Thymus (tissue), 11 donors: Measurements from ENCODE around the gene KCTD2. TPM values are rescaled to one million over a fixed set of nuclear protein-coding genes. Genes with fewer than 3 reads are reported as not detected.
"Not testable (repeated sequence)": the region's sequence is repeated elsewhere in the genome, so short reads cannot be mapped to it uniquely, and the experiment has no call there.

Experiments
- DNase-seq, 9 donors: peaks; one replicate each; pipeline ENCODE4 v3.0.0-alpha.2; 2013; ENCODE audit warnings: low spot score in 9 of 9, low read depth in 6 of 9, missing footprints in 1 of 9
- H3K27ac ChIP-seq, 2 donors: one replicate each; pipeline ENCODE4 v1.5.1; 2013; ENCODE audit warnings: control low read depth in 1 of 2, low read depth in 1 of 2, low read length in 1 of 2, mild to moderate bottlenecking in 1 of 2, moderate library complexity in 1 of 2
- H3K27me3 ChIP-seq, 2 donors: one replicate each; pipeline ENCODE4 v1.5.1; 2013; ENCODE audit warnings: low read length in 1 of 2; ENCODE audit not compliant: control insufficient read depth in 2 of 2, insufficient read depth in 1 of 2
- H3K36me3 ChIP-seq, 2 donors: one replicate each; pipeline ENCODE4 v1.5.1; 2013; ENCODE audit warnings: low read length in 1 of 2, mild to moderate bottlenecking in 1 of 2, moderate library complexity in 1 of 2; ENCODE audit not compliant: control insufficient read depth in 2 of 2, insufficient read depth in 2 of 2
- H3K4me1 ChIP-seq, 2 donors: one replicate each; pipeline ENCODE4 v1.5.1; 2013; ENCODE audit warnings: low read length in 2 of 2; ENCODE audit not compliant: control insufficient read depth in 2 of 2, insufficient read depth in 2 of 2
- H3K4me3 ChIP-seq, 2 donors: one replicate each; pipeline ENCODE4 v1.5.1; 2013; ENCODE audit warnings: low read length in 2 of 2, control low read depth in 1 of 2, mild to moderate bottlenecking in 1 of 2
- H3K9me3 ChIP-seq, 2 donors: one replicate each; pipeline ENCODE4 v1.5.1; 2013; ENCODE audit warnings: low read length in 1 of 2, mild to moderate bottlenecking in 1 of 2; ENCODE audit not compliant: control insufficient read depth in 2 of 2, insufficient read depth in 1 of 2
- WGBS: extraction: QIAGEN DNeasy Blood & Tissue Kit; methylation state at CpG from one replicate; pipeline ENCODE4 v1.1.7; 2013; 5-methylcytosine and 5-hydroxymethylcytosine counted together
- polyA plus RNA-seq: library from polyadenylated mRNA; stranded (reverse); fragments of 200-250 nt; gene quantifications from one replicate; pipeline ENCODE4 v1.2.3, GENCODE V29; 2013
- total RNA-seq: library from RNA; stranded (reverse); fragments of 120-200 nt; gene quantifications from one replicate; pipeline ENCODE4 v1.2.4, GENCODE V29; 2013
- donor health status: healthy.

Gene KCTD2
- total and polyA plus RNA-seq, 2 donors, result 10.0 to 20.4 TPM

- Histone ChIP-seq H3K27ac (no peak overlapping the region), H3K9me3 (no peaks in the 10 kb centered on the region), H3K27me3 (no peaks in the 10 kb centered on the region), H3K4me3 (no peak overlapping the region), H3K4me1 (peaks cover 2 to 19% of the 10 kb centered on the region in 2 donors), H3K36me3 (peaks cover 42 to 50% of the 10 kb centered on the region in 2 donors)
- 98% methylated on average over 18 of the region's 18 CpGs for WGBS
- no peak for DNase-seq
Measured at GRCh38 chr17:75064867-75065561, 18.0 kb downstream of the KCTD2 start.

- Histone ChIP-seq H3K27me3 (no peaks in the 10 kb centered on the region), H3K9me3 (no peaks in the 10 kb centered on the region), H3K4me1 (peaks cover 2 to 19% of the 10 kb centered on the region in 2 donors), H3K27ac (no peak overlapping the region), H3K36me3 (peaks cover 37 to 44% of the 10 kb centered on the region in 2 donors), H3K4me3 (no peak overlapping the region)
- 71% methylated on average over 6 of the region's 6 CpGs for WGBS
- DNase-seq, result no peak
Measured at GRCh38 chr17:75065562-75066151, 18.6 kb downstream of the KCTD2 start.

GRCh38 chr17:75067856-75068255 is 20.8 kb downstream of the KCTD2 start:
- peak in 2 of 9 donors; percentile 49 to 73 for DNase-seq
- Histone ChIP-seq H3K4me1 (peaks cover 2 to 19% of the 10 kb centered on the region in 2 donors), H3K27me3 (no peaks in the 10 kb centered on the region), H3K36me3 (peaks cover 17 to 26% of the 10 kb centered on the region in 2 donors), H3K27ac (peak overlapping the region; percentile 64 to 75), H3K4me3 (no peak overlapping the region), H3K9me3 (no peaks in the 10 kb centered on the region)
- WGBS, result 3% methylated on average over 4 of the region's 4 CpGs

- no peak for DNase-seq
- peaks cover 8 to 17% of the 10 kb centered on the region in 2 donors for H3K36me3 ChIP-seq
- H3K27ac ChIP-seq, result no peak overlapping the region
- H3K27me3 ChIP-seq, result no peaks in the 10 kb centered on the region
- H3K9me3 ChIP-seq, result no peaks in the 10 kb centered on the region
- WGBS, result 96% methylated on average over 8 of the region's 8 CpGs
- peaks cover 2 to 19% of the 10 kb centered on the region in 2 donors for H3K4me1 ChIP-seq
- no peak overlapping the region for H3K4me3 ChIP-seq
Measured at GRCh38 chr17:75068750-75069149, 21.7 kb downstream of the KCTD2 start.

GRCh38 chr17:75069783-75070182 is 22.8 kb downstream of the KCTD2 start:
- Histone ChIP-seq H3K4me1 (peaks cover 2 to 19% of the 10 kb centered on the region in 2 donors), H3K4me3 (no peak overlapping the region), H3K9me3 (no peaks in the 10 kb centered on the region), H3K36me3 (peaks cover 0 to 6% of the 10 kb centered on the region in 2 donors), H3K27me3 (no peaks in the 10 kb centered on the region), H3K27ac (no peak overlapping the region)
- WGBS, result 97% methylated on average over 2 of the region's 2 CpGs
- no peak for DNase-seq

- H3K36me3 ChIP-seq, H3K4me3 ChIP-seq, DNase-seq, H3K4me1 ChIP-seq, H3K9me3 ChIP-seq, H3K27me3 ChIP-seq, H3K27ac ChIP-seq: not testable (repeated sequence)
- WGBS, result 95% methylated on average over 8 of the region's 8 CpGs
Measured at GRCh38 chr17:75071478-75072271, 24.6 kb downstream of the KCTD2 start.

GRCh38 chr17:75072909-75073308 is 25.9 kb downstream of the KCTD2 start:
- peaks cover 0 to 15% of the 10 kb centered on the region in 2 donors for H3K27me3 ChIP-seq
- not testable (repeated sequence) for H3K4me1 ChIP-seq, H3K9me3 ChIP-seq, H3K4me3 ChIP-seq, H3K36me3 ChIP-seq, DNase-seq, H3K27ac ChIP-seq
- WGBS, result over 99% methylated on average over 5 of the region's 5 CpGs

GRCh38 chr17:75073618-75074047 is 26.6 kb downstream of the KCTD2 start:
- peaks cover 5 to 14% of the 10 kb centered on the region in 2 donors for H3K4me1 ChIP-seq
- H3K27me3 ChIP-seq, result peaks cover 0 to 22% of the 10 kb centered on the region in 2 donors
- peaks cover 0 to 4% of the 10 kb centered on the region in 2 donors for H3K9me3 ChIP-seq
- H3K36me3 ChIP-seq, result no peaks in the 10 kb centered on the region
- H3K27ac ChIP-seq, result no peak overlapping the region
- 87% methylated on average over 5 of the region's 5 CpGs for WGBS
- H3K4me3 ChIP-seq, result no peak overlapping the region
- DNase-seq, result no peak

- peaks cover 0 to 4% of the 10 kb centered on the region in 2 donors for H3K9me3 ChIP-seq
- WGBS, result 89% methylated on average over 14 of the region's 14 CpGs
- H3K4me3 ChIP-seq, result no peak overlapping the region
- DNase-seq, result no peak
- H3K27ac ChIP-seq, result no peak overlapping the region
- H3K4me1 ChIP-seq, result peaks cover 5 to 15% of the 10 kb centered on the region in 2 donors
- no peaks in the 10 kb centered on the region for H3K36me3 ChIP-seq
- H3K27me3 ChIP-seq, result peaks cover 0 to 27% of the 10 kb centered on the region in 2 donors
Measured at GRCh38 chr17:75074532-75074931, 27.5 kb downstream of the KCTD2 start.
